Panc1 (cell line): Measurements from ENCODE around the gene CSTF3.

Source experiments
- POLR2AphosphoS5 ChIP-seq: IDR thresholded peaks from 2 replicates; pipeline ENCODE4 v1.6.1; 2012; ENCODE audit warnings: mild to moderate bottlenecking, low read depth, low read length, moderate library complexity
- SIN3A ChIP-seq: IDR thresholded peaks from 2 replicates; pipeline ENCODE4 v1.6.1; 2012; ENCODE audit warnings: low read depth, mild to moderate bottlenecking, low read length, moderate library complexity, borderline replicate concordance; ENCODE audit not compliant: insufficient read depth
- TF ChIP-seq, protein P1 (sequence below): fragments of 450-650 bp; IDR thresholded peaks from 2 replicates; pipeline ENCODE4 v1.5.1; 2017; ENCODE audit warnings: mild to moderate bottlenecking
- TF ChIP-seq, protein P2 (sequence below), 2 experiments: IDR thresholded peaks; 2 replicates each; pipeline ENCODE4 v1.6.1; 2011 to 2012; ENCODE audit warnings: low read depth in 2 of 2, control low read depth in 1 of 2, low read length in 1 of 2, mild to moderate bottlenecking in 1 of 2, moderate library complexity in 1 of 2; ENCODE audit not compliant: insufficient read depth in 1 of 2

DNA sequence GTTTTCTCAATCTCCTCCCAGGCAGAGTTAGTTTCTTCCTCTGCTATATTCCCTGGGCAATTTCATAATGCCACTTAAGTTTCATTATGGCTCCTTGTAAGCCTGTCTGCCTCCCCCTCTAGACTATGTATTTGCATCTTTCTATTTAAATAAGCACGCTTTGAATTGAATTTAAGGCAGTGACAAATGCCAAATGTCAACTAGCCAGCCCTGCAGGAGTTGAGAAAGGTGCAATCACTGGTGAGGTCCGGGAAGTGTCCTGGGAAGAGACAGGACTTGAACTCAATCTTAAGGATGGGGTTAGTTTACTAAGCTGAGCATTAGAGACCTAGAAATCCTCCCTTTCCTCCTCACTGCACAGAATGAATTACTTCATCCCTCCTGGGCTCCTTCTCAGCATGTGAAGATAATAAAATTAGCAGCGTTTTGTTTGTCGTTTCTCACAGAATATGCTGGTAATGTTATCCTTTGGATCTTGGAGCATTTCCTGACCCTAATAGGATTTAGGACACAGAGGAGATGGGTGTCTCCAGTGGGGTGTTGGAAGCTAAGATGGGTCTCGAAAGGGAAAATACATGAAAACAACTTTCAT, 120.3 kb downstream of the CSTF3 start:
- TF ChIP-seq, protein P1, sequence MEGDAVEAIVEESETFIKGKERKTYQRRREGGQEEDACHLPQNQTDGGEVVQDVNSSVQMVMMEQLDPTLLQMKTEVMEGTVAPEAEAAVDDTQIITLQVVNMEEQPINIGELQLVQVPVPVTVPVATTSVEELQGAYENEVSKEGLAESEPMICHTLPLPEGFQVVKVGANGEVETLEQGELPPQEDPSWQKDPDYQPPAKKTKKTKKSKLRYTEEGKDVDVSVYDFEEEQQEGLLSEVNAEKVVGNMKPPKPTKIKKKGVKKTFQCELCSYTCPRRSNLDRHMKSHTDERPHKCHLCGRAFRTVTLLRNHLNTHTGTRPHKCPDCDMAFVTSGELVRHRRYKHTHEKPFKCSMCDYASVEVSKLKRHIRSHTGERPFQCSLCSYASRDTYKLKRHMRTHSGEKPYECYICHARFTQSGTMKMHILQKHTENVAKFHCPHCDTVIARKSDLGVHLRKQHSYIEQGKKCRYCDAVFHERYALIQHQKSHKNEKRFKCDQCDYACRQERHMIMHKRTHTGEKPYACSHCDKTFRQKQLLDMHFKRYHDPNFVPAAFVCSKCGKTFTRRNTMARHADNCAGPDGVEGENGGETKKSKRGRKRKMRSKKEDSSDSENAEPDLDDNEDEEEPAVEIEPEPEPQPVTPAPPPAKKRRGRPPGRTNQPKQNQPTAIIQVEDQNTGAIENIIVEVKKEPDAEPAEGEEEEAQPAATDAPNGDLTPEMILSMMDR = no peak
- no peak for TF ChIP-seq POLR2AphosphoS5
- TF ChIP-seq, protein P2, sequence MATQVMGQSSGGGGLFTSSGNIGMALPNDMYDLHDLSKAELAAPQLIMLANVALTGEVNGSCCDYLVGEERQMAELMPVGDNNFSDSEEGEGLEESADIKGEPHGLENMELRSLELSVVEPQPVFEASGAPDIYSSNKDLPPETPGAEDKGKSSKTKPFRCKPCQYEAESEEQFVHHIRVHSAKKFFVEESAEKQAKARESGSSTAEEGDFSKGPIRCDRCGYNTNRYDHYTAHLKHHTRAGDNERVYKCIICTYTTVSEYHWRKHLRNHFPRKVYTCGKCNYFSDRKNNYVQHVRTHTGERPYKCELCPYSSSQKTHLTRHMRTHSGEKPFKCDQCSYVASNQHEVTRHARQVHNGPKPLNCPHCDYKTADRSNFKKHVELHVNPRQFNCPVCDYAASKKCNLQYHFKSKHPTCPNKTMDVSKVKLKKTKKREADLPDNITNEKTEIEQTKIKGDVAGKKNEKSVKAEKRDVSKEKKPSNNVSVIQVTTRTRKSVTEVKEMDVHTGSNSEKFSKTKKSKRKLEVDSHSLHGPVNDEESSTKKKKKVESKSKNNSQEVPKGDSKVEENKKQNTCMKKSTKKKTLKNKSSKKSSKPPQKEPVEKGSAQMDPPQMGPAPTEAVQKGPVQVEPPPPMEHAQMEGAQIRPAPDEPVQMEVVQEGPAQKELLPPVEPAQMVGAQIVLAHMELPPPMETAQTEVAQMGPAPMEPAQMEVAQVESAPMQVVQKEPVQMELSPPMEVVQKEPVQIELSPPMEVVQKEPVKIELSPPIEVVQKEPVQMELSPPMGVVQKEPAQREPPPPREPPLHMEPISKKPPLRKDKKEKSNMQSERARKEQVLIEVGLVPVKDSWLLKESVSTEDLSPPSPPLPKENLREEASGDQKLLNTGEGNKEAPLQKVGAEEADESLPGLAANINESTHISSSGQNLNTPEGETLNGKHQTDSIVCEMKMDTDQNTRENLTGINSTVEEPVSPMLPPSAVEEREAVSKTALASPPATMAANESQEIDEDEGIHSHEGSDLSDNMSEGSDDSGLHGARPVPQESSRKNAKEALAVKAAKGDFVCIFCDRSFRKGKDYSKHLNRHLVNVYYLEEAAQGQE (IDR thresholded peaks at IDR 0.05; ENCODE audit: insufficient read depth in 1 of 2, low read depth in 2 of 2, low read length in 1 of 2) = no peak
- no peak for TF ChIP-seq SIN3A
